PC-9 (cell line): ENCODE data around the gene RPP40. TPM values are rescaled to one million over a fixed set of nuclear protein-coding genes. Genes with fewer than 3 reads are reported as not detected.
A peak's percentile ranks its signal among the peaks of the same experiment; 100 is the strongest.

Experiments
- Bru-seq: library from RNA; stranded (reverse); fragments of 400-500 nt; gene quantifications from one replicate; lab custom pipeline; 2021; lab: Mats Ljungman, UMichigan
- BruChase-seq, 2 experiments: library from RNA; stranded (reverse); fragments of 400-500 nt; gene quantifications; one replicate each; lab custom pipeline; 2021; lab: Mats Ljungman, UMichigan
- BruUV-seq: library from RNA; stranded (reverse); fragments of 400-500 nt; replicated peaks from 2 replicates; lab custom pipeline; 2021; lab: Mats Ljungman, UMichigan
- CTCF ChIA-PET: fragments of 300-600 bp; sonication (Branson Sonifier 250); formaldehyde crosslinking; loops from one replicate; lab custom pipeline; 2022; ENCODE audit warnings: antibody characterized with exemption; lab: Charles Lee
- POLR2A ChIA-PET: fragments of 300-600 bp; sonication (Branson Sonifier 250); formaldehyde crosslinking; loops from one replicate; lab custom pipeline; 2022; ENCODE audit warnings: antibody characterized with exemption; ENCODE audit not compliant: unreplicated experiment; lab: Charles Lee
- DNase-seq, 2 experiments: peaks; one replicate each; pipeline versions ENCODE4 v3.0.0 to v3.0.0-alpha.2; 2015 to 2022; ENCODE audit warnings: mixed read lengths in 1 of 2
- H2AFZ ChIP-seq: fragments of 200-600 bp; sonication (generic); 2 replicates; pipeline ENCODE4 v1.8.1; 2017; ENCODE audit warnings: antibody characterized with exemption
- H3F3A ChIP-seq: fragments of 200-600 bp; sonication (generic); 2 replicates; pipeline ENCODE4 v1.8.1; 2017; ENCODE audit warnings: antibody characterized with exemption, mild to moderate bottlenecking, low read depth; ENCODE audit not compliant: insufficient read depth
- H3K27ac ChIP-seq: fragments of 200-600 bp; sonication (generic); 2 replicates; pipeline ENCODE4 v1.6.1; 2016; ENCODE audit warnings: mixed run types
- H3K27me3 ChIP-seq: fragments of 200-600 bp; sonication (generic); 2 replicates; pipeline ENCODE4 v1.6.1; 2016; ENCODE audit warnings: low read depth, mixed run types; ENCODE audit not compliant: insufficient read depth
- H3K36me3 ChIP-seq: fragments of 200-600 bp; sonication (generic); 2 replicates; pipeline ENCODE4 v1.6.1; 2016; ENCODE audit warnings: low read depth, mixed run types
- H3K4me1 ChIP-seq: fragments of 200-600 bp; sonication (generic); replicated peaks from 2 replicates; pipeline ENCODE4 v1.6.1; 2016; ENCODE audit warnings: mixed run types; ENCODE audit not compliant: insufficient read depth
- H3K4me2 ChIP-seq: fragments of 200-600 bp; sonication (generic); 2 replicates; pipeline ENCODE4 v1.6.1; 2017; ENCODE audit warnings: mixed run types
- H3K4me3 ChIP-seq: fragments of 200-600 bp; sonication (generic); 2 replicates; pipeline ENCODE4 v1.6.1; 2016; ENCODE audit warnings: mixed run types
- H3K79me2 ChIP-seq: fragments of 200-600 bp; sonication (generic); 2 replicates; pipeline ENCODE4 v1.6.1; 2017; ENCODE audit warnings: low read depth, mixed run types
- H3K9me2 ChIP-seq: fragments of 200-600 bp; sonication (generic); 2 replicates; pipeline ENCODE4 v1.8.1; 2017; ENCODE audit warnings: mild to moderate bottlenecking; ENCODE audit not compliant: insufficient read depth
- H3K9me3 ChIP-seq: fragments of 200-600 bp; sonication (generic); 2 replicates; pipeline ENCODE4 v1.8.1; 2016; ENCODE audit warnings: low read depth; ENCODE audit not compliant: insufficient read depth
- H4K20me1 ChIP-seq: fragments of 200-600 bp; sonication (generic); 2 replicates; pipeline ENCODE4 v1.8.1; 2017; ENCODE audit not compliant: insufficient read depth
- EZH2 ChIP-seq: fragments of 200-600 bp; sonication (generic); IDR thresholded peaks from 2 replicates; pipeline ENCODE4 v1.8.0; 2017; ENCODE audit warnings: antibody characterized with exemption, low read depth
- intact Hi-C: fragments of 100-400 bp; cut with micrococcal nuclease; formaldehyde crosslinking; loops from one replicate; pipeline ENCODE4 v1.10.0; 2022; ENCODE audit not compliant: unreplicated experiment
- long read RNA-seq: library from polyadenylated mRNA; stranded (forward); transcript quantifications from one replicate; pipeline ENCODE4 v2.0.0, GENCODE V29; 2022
- total RNA-seq: library from RNA; stranded (reverse); gene quantifications from 2 replicates; pipeline ENCODE4 v1.2.3, GENCODE V29; 2021
- TF ChIP-seq, protein P1 (sequence below): fragments of 200-600 bp; sonication (generic); conservative IDR thresholded peaks from 2 replicates; pipeline ENCODE4 v1.6.1; 2017; ENCODE audit warnings: mixed run types, antibody characterized with exemption, mild to moderate bottlenecking, moderate library complexity

RPP40 gene, protein sequence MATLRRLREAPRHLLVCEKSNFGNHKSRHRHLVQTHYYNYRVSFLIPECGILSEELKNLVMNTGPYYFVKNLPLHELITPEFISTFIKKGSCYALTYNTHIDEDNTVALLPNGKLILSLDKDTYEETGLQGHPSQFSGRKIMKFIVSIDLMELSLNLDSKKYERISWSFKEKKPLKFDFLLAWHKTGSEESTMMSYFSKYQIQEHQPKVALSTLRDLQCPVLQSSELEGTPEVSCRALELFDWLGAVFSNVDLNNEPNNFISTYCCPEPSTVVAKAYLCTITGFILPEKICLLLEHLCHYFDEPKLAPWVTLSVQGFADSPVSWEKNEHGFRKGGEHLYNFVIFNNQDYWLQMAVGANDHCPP
- total RNA-seq (16.0 and 21.0 TPM in 2 replicates), Bru-seq, nascent RNA (percentile 60 among the genes with signal in this experiment), BruChase-seq, experiment 1, labeled RNA remaining after a 2-hour chase (percentile 51 among the genes with signal in this experiment), BruChase-seq, experiment 2, labeled RNA remaining after a 6-hour chase (percentile 83 among the genes with signal in this experiment)
- long read RNA-seq, transcript RPP40-201 (7 exons, 1,088 nt), result minor isoform, 7 of 72 reads
- long read RNA-seq, transcript RPP40-202 (8 exons, 1,483 nt), result major isoform, 50 of 72 reads
- long read RNA-seq, partial matches to known transcripts, result 6 of 72 reads
- long read RNA-seq, other reads (novel, unspliced or antisense), result 3 of 72 reads

DNA sequence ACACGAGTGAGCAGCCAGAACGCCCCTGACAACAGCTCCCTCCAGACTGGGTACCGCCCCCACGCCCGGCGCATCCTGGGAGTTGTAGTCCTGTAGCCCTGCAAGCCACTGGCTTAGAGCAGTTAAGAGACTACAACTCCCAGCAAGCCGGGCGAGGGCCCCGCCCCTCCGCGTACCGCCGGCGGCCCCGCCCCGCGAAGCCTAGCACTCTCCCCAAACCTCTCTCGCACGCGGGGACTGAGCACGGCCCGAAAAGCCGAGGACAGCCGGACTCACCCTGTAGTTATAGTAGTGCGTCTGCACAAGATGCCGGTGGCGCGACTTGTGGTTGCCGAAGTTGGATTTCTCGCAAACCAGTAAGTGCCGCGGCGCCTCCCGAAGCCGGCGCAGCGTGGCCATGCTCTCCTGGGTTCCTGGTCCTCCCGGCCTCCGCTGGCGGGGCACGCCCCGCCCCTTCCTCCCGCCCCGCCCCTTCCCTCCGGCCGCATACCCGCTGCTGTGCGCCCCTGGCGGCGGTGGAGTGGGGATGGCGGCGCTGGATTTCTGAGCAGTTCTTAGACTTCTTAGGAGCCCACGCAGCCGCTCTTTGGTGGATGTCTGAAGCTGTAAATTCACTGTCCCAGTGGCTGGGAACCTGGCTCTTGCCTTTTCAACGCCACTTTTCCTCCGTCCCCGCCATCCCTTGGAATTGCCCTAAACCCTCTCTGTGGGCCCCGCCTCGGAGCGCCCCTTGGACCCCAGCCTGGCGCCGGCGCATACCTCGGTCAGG is at the start of gene RPP40:
Gene RPP40, minus strand, starts transcription at position 434 of the 769 bp plus-strand sequence. Its CDS starts 35 bp downstream, at position 399.
- H3K79me2 ChIP-seq, result no peaks in the 10 kb centered on the region
- H3K9me3 ChIP-seq, result no peaks in the 10 kb centered on the region
- no peaks in the 10 kb centered on the region for H3K27me3 ChIP-seq
- BruUV-seq, result TSS peak; percentile 80
- intact Hi-C loops, result loop anchor here (2.0 kb wide), 1 partner anchor 79 kb away; no protein-coding TSS in a partner anchor
- DNase-seq, result peak; percentile 87 to 98
- TF ChIP-seq, protein P1, sequence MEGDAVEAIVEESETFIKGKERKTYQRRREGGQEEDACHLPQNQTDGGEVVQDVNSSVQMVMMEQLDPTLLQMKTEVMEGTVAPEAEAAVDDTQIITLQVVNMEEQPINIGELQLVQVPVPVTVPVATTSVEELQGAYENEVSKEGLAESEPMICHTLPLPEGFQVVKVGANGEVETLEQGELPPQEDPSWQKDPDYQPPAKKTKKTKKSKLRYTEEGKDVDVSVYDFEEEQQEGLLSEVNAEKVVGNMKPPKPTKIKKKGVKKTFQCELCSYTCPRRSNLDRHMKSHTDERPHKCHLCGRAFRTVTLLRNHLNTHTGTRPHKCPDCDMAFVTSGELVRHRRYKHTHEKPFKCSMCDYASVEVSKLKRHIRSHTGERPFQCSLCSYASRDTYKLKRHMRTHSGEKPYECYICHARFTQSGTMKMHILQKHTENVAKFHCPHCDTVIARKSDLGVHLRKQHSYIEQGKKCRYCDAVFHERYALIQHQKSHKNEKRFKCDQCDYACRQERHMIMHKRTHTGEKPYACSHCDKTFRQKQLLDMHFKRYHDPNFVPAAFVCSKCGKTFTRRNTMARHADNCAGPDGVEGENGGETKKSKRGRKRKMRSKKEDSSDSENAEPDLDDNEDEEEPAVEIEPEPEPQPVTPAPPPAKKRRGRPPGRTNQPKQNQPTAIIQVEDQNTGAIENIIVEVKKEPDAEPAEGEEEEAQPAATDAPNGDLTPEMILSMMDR, result peak; percentile 77
- TF ChIP-seq EZH2, result no peak
- H4K20me1 ChIP-seq, result no peaks in the 10 kb centered on the region
- no peaks in the 10 kb centered on the region for H3K4me1 ChIP-seq
- H3K27ac ChIP-seq, result peak within 1 kb of the TSS; percentile 76
- peak within 1 kb of the TSS; percentile 84 for H2AFZ ChIP-seq
- ChIA-PET POLR2A (interaction anchor here (0.6 kb wide), 1 partner anchor 1753 kb away, joined by 3 read pairs; no protein-coding TSS in a partner anchor), CTCF (interaction anchor here (0.6 to 0.7 kb wide), 5 partner anchors 22 to 416 kb away, joined by 3 to 11 read pairs (median 6); no protein-coding TSS in a partner anchor)
- no peaks in the 10 kb centered on the region for H3F3A ChIP-seq
- H3K36me3 ChIP-seq, result no peaks in the 10 kb centered on the region
- H3K9me2 ChIP-seq, result no peaks in the 10 kb centered on the region
- peak within 1 kb of the TSS; percentile 71 for H3K4me3 ChIP-seq
- H3K4me2 ChIP-seq, result peak within 1 kb of the TSS; percentile 90

DNA sequence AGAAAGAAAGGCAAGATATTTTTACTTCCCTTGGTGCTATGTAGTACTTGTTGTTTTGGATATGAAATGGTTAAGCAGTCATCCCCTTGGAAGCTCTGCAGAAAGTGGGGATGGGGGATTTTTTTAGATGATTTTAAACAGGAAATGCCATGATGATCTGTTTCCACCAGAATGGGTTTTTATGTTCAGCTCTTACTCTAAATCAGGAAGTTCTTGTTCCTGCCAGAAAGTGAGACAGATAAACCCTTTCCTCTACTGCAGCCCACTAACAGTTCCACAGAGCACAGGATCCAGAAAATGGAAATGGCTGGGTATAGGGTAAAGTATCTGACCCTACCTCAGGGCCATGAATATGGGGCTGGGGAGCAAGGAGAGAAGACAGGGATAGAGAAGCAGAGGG is 49.2 kb upstream of the RPP40 start:
- no peak overlapping the region for H3K27ac ChIP-seq
- BruUV-seq, result no TSS peak
- no peaks in the 10 kb centered on the region for H3K36me3 ChIP-seq
- no peaks in the 10 kb centered on the region for H3K4me1 ChIP-seq
- no peak overlapping the region for H3K4me3 ChIP-seq
- ChIA-PET POLR2A (no interaction called here), CTCF (no interaction called here)
- no peaks in the 10 kb centered on the region for H4K20me1 ChIP-seq
- no peaks in the 10 kb centered on the region for H3F3A ChIP-seq
- no peaks in the 10 kb centered on the region for H3K9me2 ChIP-seq
- H2AFZ ChIP-seq, result no peak overlapping the region
- TF ChIP-seq, protein P1, result no peak
- no peak for TF ChIP-seq EZH2
- no peak overlapping the region for H3K4me2 ChIP-seq
- H3K27me3 ChIP-seq, result no peaks in the 10 kb centered on the region
- DNase-seq, result no peak
- no peaks in the 10 kb centered on the region for H3K79me2 ChIP-seq
- intact Hi-C loops, result no loop called here
- H3K9me3 ChIP-seq, result no peaks in the 10 kb centered on the region

DNA sequence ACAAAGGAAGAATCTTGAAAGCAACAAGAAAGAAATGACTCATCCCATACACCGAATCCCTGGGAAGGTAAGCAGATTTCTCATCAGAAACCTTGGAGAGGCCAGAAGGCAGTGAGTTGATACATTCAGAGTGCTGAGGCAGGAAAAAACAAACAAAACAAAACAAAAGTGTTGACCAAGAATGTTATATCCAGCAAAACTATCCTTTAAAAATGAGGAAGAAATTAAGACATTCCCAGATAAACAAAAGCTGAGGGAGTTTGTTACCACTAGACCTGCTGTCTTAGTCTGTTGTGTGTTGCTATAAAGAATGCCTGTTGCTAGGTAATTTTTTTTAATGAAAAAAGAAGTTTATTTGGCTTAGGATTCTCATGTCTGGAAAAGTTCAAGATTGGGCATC is 47.6 kb upstream of the RPP40 start:
- Histone ChIP-seq H3K27me3 (no peaks in the 10 kb centered on the region), H3K9me3 (no peaks in the 10 kb centered on the region), H3K4me3 (no peak overlapping the region), H3K27ac (no peak overlapping the region), H3F3A (no peaks in the 10 kb centered on the region), H3K9me2 (no peaks in the 10 kb centered on the region), H3K36me3 (no peaks in the 10 kb centered on the region), H3K4me2 (no peak overlapping the region), H2AFZ (no peak overlapping the region), H4K20me1 (no peaks in the 10 kb centered on the region), H3K4me1 (no peaks in the 10 kb centered on the region), H3K79me2 (no peaks in the 10 kb centered on the region)
- CTCF ChIA-PET, result no interaction called here
- TF ChIP-seq, protein P1, result no peak
- TF ChIP-seq EZH2, result no peak
- intact Hi-C loops, result no loop called here
- no peak for DNase-seq
- POLR2A ChIA-PET, result no interaction called here
- no TSS peak for BruUV-seq
